K562 (cell line): ENCODE results near the gene MBOAT7. TPM values are rescaled to one million over a fixed set of nuclear protein-coding genes. Genes with fewer than 3 reads are reported as not detected.
A peak's percentile ranks its signal among the peaks of the same experiment; 100 is the strongest.

Experiments
- CHD2 ChIP-seq: IDR thresholded peaks from 2 replicates; pipeline ENCODE4 v1.6.1; 2011; ENCODE audit warnings: low read depth, low read length
- MAFG ChIP-seq: fragments of 450-650 bp; conservative IDR thresholded peaks from 2 replicates; pipeline ENCODE4 v1.6.1; 2016; ENCODE audit warnings: missing genetic modification characterization, missing compliant biosample characterization
- NFE2L1 ChIP-seq: fragments of 450-650 bp; IDR thresholded peaks from 2 replicates; pipeline ENCODE4 v1.6.1; 2016; ENCODE audit warnings: missing genetic modification characterization, low read depth, mild to moderate bottlenecking, missing compliant biosample characterization, moderate library complexity, borderline replicate concordance
- NFYB ChIP-seq: IDR thresholded peaks from 2 replicates; pipeline ENCODE4 v1.6.1; 2011; ENCODE audit warnings: mild to moderate bottlenecking, moderate library complexity; ENCODE audit not compliant: insufficient read length; ENCODE audit errors: extremely low read depth
- RFX7 ChIP-seq: fragments of 250-450 bp; sonication (Bioruptor Pico); IDR thresholded peaks from 2 replicates; pipeline ENCODE4 v1.5.1; 2021; ENCODE audit warnings: mild to moderate bottlenecking
- SNRNP70 ChIP-seq: fragments of 200-400 bp; formaldehyde crosslinking; optimal IDR thresholded peaks from 2 replicates; pipeline ENCODE3; 2017; ENCODE audit warnings: low read depth, low read length
- ZKSCAN1 ChIP-seq: fragments of 150-350 bp; IDR thresholded peaks from 2 replicates; pipeline ENCODE4 v1.6.1; 2016; ENCODE audit warnings: low read depth, low read length
- ZNF76 ChIP-seq: fragments of 250-450 bp; sonication (Bioruptor Pico); IDR thresholded peaks from 2 replicates; pipeline ENCODE4 v1.4.0; 2020; ENCODE audit warnings: mild to moderate bottlenecking, moderate library complexity, borderline replicate concordance
- polyA plus RNA-seq, 8 experiments: library from polyadenylated mRNA; depleted of rRNA in 4 of 8; stranded (reverse) in 5 of 8; unstranded in 3 of 8; fragments of >200 nt; fragmentation: Nextera tagmentation in 2 of 8; fragmentation: Illumina TruSeq in 1 of 8; extraction: Ambion mirVana in 2 of 8; extraction: Trizol in 1 of 8; gene quantifications; 2 replicates each; pipeline versions ENCODE4 v1.2.1 to v1.2.3, GENCODE V29; 2011 to 2014; ENCODE audit warnings: inconsistent platforms in 1 of 8, missing spikeins in 1 of 8
- total RNA-seq, 7 experiments: library from RNA; depleted of rRNA in 6 of 7; stranded (reverse); fragments of >200 nt in 6 of 7; fragmentation: Illumina TruSeq in 2 of 7; extraction: Trizol in 2 of 7; gene quantifications; 2 replicates each; pipeline versions ENCODE4 v1.2.1 to v1.2.3, GENCODE V29; 2011 to 2021; ENCODE audit warnings: low replicate concordance in 1 of 7
- TF ChIP-seq, protein P1 (sequence below), 2 experiments: fragments of 450-650 bp; formaldehyde crosslinking in 1 of 2; IDR thresholded peaks; 2 replicates each; pipeline versions ENCODE4 v1.4.0 to v1.6.1; 2014 to 2020; ENCODE audit warnings: mild to moderate bottlenecking in 2 of 2, borderline replicate concordance in 1 of 2, low read depth in 1 of 2
- TF ChIP-seq, protein P2 (sequence below): fragments of 250-450 bp; sonication (Bioruptor Pico); IDR thresholded peaks from 2 replicates; pipeline ENCODE4 v1.8.0; 2022; ENCODE audit warnings: moderate library complexity, mild to moderate bottlenecking, inconsistent platforms
- TF ChIP-seq, protein P3 (sequence below): fragments of 200-800 bp; sonication (Bioruptor generic); IDR thresholded peaks from 2 replicates; pipeline ENCODE4 v1.6.1; 2016; ENCODE audit warnings: missing genetic modification characterization, missing compliant biosample characterization

MBOAT7 gene
- total and polyA plus RNA-seq, 9 of the 15 experiments (the other 6 are each of a cell fraction or from before 2014, with no cell fraction given) = 1.4 to 153 (median 56.1) TPM

DNA sequence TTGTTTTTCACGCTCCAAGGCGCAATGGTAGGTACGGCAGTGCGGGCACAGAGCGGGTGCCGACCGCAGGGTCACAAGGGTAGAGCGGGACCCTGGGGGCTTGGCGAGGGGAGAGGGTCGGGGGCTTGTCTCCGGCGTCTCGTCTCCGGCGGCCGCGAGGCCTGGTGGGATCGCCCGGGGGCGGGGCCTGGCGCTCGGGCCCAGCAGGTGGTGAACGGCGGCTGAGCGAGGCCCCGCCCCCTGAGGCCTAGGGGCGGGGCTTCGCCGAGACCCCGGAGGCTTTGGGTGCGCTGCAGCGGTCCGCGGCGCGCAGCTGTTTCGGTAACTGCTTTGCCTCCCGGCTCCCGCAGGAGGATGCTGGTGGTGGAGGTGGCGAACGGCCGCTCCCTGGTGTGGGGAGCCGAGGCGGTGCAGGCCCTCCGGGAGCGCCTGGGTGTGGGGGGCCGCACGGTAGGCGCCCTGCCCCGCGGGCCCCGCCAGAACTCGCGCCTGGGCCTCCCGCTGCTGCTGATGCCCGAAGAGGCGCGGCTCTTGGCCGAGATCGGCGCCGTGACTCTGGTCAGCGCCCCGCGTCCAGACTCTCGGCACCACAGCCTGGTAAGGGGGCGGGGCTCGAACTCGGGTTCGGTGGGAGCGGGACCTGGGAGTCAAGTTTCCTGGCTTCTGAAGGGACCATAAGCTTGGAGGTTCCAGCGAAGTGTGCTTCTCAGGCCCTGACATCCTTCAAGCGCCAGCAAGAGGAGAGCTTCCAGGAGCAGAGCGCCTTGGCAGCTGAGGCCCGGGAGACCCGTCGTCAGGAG lies 1.8 kb upstream of the MBOAT7 start, which contains the start of gene TSEN34 (continued):
- TF ChIP-seq, protein P1, sequence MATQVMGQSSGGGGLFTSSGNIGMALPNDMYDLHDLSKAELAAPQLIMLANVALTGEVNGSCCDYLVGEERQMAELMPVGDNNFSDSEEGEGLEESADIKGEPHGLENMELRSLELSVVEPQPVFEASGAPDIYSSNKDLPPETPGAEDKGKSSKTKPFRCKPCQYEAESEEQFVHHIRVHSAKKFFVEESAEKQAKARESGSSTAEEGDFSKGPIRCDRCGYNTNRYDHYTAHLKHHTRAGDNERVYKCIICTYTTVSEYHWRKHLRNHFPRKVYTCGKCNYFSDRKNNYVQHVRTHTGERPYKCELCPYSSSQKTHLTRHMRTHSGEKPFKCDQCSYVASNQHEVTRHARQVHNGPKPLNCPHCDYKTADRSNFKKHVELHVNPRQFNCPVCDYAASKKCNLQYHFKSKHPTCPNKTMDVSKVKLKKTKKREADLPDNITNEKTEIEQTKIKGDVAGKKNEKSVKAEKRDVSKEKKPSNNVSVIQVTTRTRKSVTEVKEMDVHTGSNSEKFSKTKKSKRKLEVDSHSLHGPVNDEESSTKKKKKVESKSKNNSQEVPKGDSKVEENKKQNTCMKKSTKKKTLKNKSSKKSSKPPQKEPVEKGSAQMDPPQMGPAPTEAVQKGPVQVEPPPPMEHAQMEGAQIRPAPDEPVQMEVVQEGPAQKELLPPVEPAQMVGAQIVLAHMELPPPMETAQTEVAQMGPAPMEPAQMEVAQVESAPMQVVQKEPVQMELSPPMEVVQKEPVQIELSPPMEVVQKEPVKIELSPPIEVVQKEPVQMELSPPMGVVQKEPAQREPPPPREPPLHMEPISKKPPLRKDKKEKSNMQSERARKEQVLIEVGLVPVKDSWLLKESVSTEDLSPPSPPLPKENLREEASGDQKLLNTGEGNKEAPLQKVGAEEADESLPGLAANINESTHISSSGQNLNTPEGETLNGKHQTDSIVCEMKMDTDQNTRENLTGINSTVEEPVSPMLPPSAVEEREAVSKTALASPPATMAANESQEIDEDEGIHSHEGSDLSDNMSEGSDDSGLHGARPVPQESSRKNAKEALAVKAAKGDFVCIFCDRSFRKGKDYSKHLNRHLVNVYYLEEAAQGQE (IDR thresholded peaks at IDR 0.05; ENCODE audit: borderline replicate concordance) = peak; percentile 6; the same call in 1 of the 2 replicates
- TF ChIP-seq, protein P1 (CRISPR knock-in tag; IDR thresholded peaks at IDR 0.05; ENCODE audit: low read depth) = no peak
- TF ChIP-seq MAFG = no peak
- no peak for TF ChIP-seq SNRNP70
- no peak for TF ChIP-seq NFYB
- TF ChIP-seq RFX7 (CRISPR knock-in tag) = no peak
- TF ChIP-seq, protein P2, sequence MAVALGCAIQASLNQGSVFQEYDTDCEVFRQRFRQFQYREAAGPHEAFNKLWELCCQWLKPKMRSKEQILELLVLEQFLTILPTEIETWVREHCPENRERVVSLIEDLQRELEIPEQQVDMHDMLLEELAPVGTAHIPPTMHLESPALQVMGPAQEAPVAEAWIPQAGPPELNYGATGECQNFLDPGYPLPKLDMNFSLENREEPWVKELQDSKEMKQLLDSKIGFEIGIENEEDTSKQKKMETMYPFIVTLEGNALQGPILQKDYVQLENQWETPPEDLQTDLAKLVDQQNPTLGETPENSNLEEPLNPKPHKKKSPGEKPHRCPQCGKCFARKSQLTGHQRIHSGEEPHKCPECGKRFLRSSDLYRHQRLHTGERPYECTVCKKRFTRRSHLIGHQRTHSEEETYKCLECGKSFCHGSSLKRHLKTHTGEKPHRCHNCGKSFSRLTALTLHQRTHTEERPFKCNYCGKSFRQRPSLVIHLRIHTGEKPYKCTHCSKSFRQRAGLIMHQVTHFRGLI (CRISPR knock-in tag) = no peak
- TF ChIP-seq CHD2 = no peak
- no peak for TF ChIP-seq NFE2L1 (tag)
- 0 out of 2 replicates have a peak, but pooled peaks have one; percentile 46 for TF ChIP-seq ZKSCAN1
- TF ChIP-seq, protein P3, sequence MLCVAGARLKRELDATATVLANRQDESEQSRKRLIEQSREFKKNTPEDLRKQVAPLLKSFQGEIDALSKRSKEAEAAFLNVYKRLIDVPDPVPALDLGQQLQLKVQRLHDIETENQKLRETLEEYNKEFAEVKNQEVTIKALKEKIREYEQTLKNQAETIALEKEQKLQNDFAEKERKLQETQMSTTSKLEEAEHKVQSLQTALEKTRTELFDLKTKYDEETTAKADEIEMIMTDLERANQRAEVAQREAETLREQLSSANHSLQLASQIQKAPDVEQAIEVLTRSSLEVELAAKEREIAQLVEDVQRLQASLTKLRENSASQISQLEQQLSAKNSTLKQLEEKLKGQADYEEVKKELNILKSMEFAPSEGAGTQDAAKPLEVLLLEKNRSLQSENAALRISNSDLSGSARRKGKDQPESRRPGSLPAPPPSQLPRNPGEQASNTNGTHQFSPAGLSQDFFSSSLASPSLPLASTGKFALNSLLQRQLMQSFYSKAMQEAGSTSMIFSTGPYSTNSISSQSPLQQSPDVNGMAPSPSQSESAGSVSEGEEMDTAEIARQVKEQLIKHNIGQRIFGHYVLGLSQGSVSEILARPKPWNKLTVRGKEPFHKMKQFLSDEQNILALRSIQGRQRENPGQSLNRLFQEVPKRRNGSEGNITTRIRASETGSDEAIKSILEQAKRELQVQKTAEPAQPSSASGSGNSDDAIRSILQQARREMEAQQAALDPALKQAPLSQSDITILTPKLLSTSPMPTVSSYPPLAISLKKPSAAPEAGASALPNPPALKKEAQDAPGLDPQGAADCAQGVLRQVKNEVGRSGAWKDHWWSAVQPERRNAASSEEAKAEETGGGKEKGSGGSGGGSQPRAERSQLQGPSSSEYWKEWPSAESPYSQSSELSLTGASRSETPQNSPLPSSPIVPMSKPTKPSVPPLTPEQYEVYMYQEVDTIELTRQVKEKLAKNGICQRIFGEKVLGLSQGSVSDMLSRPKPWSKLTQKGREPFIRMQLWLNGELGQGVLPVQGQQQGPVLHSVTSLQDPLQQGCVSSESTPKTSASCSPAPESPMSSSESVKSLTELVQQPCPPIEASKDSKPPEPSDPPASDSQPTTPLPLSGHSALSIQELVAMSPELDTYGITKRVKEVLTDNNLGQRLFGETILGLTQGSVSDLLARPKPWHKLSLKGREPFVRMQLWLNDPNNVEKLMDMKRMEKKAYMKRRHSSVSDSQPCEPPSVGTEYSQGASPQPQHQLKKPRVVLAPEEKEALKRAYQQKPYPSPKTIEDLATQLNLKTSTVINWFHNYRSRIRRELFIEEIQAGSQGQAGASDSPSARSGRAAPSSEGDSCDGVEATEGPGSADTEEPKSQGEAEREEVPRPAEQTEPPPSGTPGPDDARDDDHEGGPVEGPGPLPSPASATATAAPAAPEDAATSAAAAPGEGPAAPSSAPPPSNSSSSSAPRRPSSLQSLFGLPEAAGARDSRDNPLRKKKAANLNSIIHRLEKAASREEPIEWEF (CRISPR knock-in tag) = no peak
- 0 out of 2 replicates have a peak, but pooled peaks have one; percentile 27 for TF ChIP-seq ZNF76 (CRISPR knock-in tag)
